HG02981 (cell line): ENCODE results near the gene TRIM46.

ENCODE experiments used
- ATAC-seq: cut with Tn5 transposase; IDR thresholded peaks from one replicate; pipeline ENCODE4 v1.9.1; 2021; ENCODE audit warnings: mild to moderate bottlenecking, moderate library complexity; ENCODE audit not compliant: unreplicated experiment

Gene TRIM46, protein sequence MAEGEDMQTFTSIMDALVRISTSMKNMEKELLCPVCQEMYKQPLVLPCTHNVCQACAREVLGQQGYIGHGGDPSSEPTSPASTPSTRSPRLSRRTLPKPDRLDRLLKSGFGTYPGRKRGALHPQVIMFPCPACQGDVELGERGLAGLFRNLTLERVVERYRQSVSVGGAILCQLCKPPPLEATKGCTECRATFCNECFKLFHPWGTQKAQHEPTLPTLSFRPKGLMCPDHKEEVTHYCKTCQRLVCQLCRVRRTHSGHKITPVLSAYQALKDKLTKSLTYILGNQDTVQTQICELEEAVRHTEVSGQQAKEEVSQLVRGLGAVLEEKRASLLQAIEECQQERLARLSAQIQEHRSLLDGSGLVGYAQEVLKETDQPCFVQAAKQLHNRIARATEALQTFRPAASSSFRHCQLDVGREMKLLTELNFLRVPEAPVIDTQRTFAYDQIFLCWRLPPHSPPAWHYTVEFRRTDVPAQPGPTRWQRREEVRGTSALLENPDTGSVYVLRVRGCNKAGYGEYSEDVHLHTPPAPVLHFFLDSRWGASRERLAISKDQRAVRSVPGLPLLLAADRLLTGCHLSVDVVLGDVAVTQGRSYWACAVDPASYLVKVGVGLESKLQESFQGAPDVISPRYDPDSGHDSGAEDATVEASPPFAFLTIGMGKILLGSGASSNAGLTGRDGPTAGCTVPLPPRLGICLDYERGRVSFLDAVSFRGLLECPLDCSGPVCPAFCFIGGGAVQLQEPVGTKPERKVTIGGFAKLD

GRCh38 chr1:155173478-155174323 lies at the start of gene TRIM46:
TSS of gene TRIM46 (plus strand) at chr1:155173849. CDS start at chr1:155173967, 118 bp downstream.
- ATAC-seq: no peak

GRCh38 chr1:155124503-155125463 lies 48.9 kb upstream of the TRIM46 start:
- ATAC-seq: no peak

- no peak for ATAC-seq
Measured at GRCh38 chr1:155125511-155125945, 48.1 kb upstream of the TRIM46 start.

GRCh38 chr1:155125946-155126555 lies 47.6 kb upstream of the TRIM46 start:
- no peak for ATAC-seq

DNA sequence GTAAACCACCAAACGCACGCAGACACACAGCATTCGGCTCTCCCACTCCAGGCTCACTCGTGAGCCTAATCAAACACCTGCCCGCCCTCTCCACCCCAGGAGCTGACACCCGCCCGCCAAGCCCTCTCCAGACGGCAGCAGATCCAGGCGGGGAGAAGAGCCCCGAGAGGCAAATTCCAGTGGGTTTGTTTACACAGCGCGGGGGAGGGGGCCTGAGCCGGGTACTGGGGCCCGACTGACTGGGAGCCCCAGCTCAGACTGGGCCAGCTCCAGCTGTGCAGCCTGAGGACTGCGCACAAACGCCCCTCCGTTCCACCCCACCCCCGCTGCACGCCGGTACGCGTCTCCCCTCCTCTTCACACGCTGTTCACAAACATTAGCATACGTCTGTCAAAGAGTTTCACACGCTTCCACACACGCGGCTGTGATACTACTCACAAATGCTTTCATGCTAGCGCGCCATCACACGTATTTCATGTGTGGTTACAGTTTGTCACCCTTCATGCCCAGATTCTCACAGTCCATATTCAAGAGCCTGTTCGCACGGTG lies 47.0 kb upstream of the TRIM46 start:
- ATAC-seq: no peak

GRCh38 chr1:155127105-155127966 lies 46.3 kb upstream of the TRIM46 start, which contains the start of gene EFNA1:
TSS of gene EFNA1 (plus strand) at chr1:155127876. CDS start at chr1:155127978, 102 bp downstream.
- ATAC-seq: no peak

- no peak for ATAC-seq
Measured at GRCh38 chr1:155127967-155128754, 45.5 kb upstream of the TRIM46 start.

GRCh38 chr1:155128755-155129473 lies 44.7 kb upstream of the TRIM46 start:
- no peak for ATAC-seq

GRCh38 chr1:155130272-155131006 lies 43.2 kb upstream of the TRIM46 start:
- no peak for ATAC-seq

- no peak for ATAC-seq
Measured at GRCh38 chr1:155131285-155131684, 42.4 kb upstream of the TRIM46 start.

DNA sequence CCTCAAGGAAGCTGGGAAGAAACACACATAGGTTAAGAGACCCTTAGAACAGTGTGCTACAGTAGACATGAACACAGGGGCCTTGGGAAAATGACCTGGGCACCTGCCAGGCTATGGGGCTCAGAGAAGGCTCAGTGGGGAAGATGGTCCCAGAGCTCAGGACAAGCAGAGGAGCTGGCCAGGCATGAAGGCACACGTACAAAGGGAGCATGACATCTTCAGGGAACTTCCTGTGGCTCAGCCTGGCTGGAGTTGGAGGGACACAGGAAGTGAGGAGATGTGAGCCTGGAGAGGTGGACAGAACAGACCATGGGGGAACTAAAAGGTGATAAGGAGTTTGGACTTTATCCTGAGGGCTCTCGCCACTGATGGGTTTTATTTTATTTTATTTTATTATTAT lies 41.8 kb upstream of the TRIM46 start:
- no peak for ATAC-seq

DNA sequence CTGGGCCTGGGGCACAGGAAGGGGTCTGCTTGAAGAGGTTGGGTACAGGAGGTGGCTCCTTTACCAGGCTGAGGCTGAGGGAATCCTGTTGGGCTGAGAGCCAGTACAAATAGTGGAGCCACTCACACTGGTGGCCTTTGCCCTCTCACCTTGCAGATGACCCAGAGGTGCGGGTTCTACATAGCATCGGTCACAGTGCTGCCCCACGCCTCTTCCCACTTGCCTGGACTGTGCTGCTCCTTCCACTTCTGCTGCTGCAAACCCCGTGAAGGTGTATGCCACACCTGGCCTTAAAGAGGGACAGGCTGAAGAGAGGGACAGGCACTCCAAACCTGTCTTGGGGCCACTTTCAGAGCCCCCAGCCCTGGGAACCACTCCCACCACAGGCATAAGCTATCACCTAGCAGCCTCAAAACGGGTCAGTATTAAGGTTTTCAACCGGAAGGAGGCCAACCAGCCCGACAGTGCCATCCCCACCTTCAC lies 39.8 kb upstream of the TRIM46 start:
- no peak for ATAC-seq

DNA sequence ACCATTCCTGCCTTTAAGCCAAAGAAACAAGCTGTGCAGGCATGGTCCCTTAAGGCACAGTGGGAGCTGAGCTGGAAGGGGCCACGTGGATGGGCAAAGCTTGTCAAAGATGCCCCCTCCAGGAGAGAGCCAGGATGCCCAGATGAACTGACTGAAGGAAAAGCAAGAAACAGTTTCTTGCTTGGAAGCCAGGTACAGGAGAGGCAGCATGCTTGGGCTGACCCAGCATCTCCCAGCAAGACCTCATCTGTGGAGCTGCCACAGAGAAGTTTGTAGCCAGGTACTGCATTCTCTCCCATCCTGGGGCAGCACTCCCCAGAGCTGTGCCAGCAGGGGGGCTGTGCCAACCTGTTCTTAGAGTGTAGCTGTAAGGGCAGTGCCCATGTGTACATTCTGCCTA lies 39.3 kb upstream of the TRIM46 start:
- ATAC-seq: no peak

- ATAC-seq: no peak
Measured at GRCh38 chr1:155134880-155135414, 38.7 kb upstream of the TRIM46 start.

DNA sequence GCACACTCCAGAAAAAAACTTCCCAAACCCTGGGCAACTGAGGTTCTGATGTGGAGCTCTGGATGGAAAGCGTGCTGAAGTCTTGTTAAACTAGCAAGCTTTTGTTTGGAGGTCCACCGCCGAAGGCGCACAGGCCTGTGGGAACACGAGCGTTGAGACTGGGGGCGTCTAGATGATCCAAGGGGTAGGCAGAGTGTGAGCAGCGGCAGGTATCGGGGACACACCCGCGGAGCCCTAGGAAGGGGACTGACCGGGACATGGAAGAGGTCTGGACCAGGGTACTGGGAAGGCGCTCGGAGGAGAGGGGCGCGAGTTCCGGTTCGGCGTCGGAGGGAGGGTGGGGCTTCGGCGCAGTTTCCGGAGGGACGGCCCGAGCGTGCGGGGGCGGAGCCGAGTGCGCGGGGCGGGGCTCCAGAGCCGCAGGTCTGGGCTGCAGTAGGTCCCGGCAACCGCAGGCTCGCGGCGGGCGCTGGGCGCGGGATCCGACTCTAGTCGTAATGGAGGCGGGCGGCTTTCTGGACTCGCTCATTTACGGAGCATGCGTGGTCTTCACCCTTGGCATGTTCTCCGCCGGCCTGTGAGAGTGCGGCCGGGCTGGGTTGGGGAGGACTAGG lies 38.1 kb upstream of the TRIM46 start, which contains the start of gene SLC50A1:
Gene SLC50A1 (plus strand): TSS at position 438 of the 614 bp plus-strand sequence. CDS start 60 bp downstream, at position 498.
- peak; percentile 71 for ATAC-seq
